HepG2 (cell line): ENCODE measurements around the gene DNAJC9.

ENCODE experiments used
- EZH2 ChIP-seq: conservative IDR thresholded peaks from 2 replicates; pipeline ENCODE4 v1.6.1; 2012; ENCODE audit warnings: mild to moderate bottlenecking, low read depth, low read length, moderate library complexity
- HDAC2 ChIP-seq: sonication (generic); formaldehyde crosslinking; IDR thresholded peaks from 2 replicates; pipeline ENCODE4 v1.4.0; 2020; ENCODE audit warnings: missing genetic modification reagents
- KDM3A ChIP-seq: IDR thresholded peaks from 2 replicates; pipeline ENCODE4 v1.6.1; 2018; ENCODE audit warnings: low read depth, missing compliant biosample characterization
- NFE2L2 ChIP-seq: fragments of 150-350 bp; IDR thresholded peaks from 2 replicates; pipeline ENCODE4 v1.6.1; 2014; ENCODE audit warnings: low read length
- POLR2A ChIP-seq, 2 experiments: IDR thresholded peaks; 2 replicates each; pipeline ENCODE4 v1.6.1; 2011; ENCODE audit warnings: low read depth in 2 of 2, low read length in 2 of 2, mild to moderate bottlenecking in 1 of 2, moderate library complexity in 1 of 2; ENCODE audit not compliant: insufficient read depth in 1 of 2
- ZNF138 ChIP-seq: sonication (generic); formaldehyde crosslinking; IDR thresholded peaks from 2 replicates; pipeline ENCODE4 v1.5.0; 2020; ENCODE audit warnings: mild to moderate bottlenecking, low read depth, missing genetic modification reagents
- ZNF460 ChIP-seq: sonication (generic); formaldehyde crosslinking; IDR thresholded peaks from 2 replicates; pipeline ENCODE4 v1.5.1; 2020; ENCODE audit warnings: missing genetic modification reagents, mild to moderate bottlenecking, borderline replicate concordance
- ZSCAN9 ChIP-seq: IDR thresholded peaks from 2 replicates; pipeline ENCODE4 v1.6.1; 2016; ENCODE audit warnings: borderline replicate concordance
- TF ChIP-seq, protein P1 (sequence below): sonication (generic); formaldehyde crosslinking; IDR thresholded peaks from 2 replicates; pipeline ENCODE4 v1.5.0; 2020; ENCODE audit warnings: mild to moderate bottlenecking, missing genetic modification reagents, moderate library complexity
- TF ChIP-seq, protein P2 (sequence below): sonication (generic); formaldehyde crosslinking; IDR thresholded peaks from 2 replicates; pipeline ENCODE4 v1.8.1; 2023; ENCODE audit warnings: missing genetic modification reagents, inconsistent platforms, borderline replicate concordance
- TF ChIP-seq, protein P3 (sequence below): sonication (generic); formaldehyde crosslinking; IDR thresholded peaks from 2 replicates; pipeline ENCODE4 v1.8.1; 2023; ENCODE audit warnings: missing genetic modification reagents, mild to moderate bottlenecking, borderline replicate concordance

DNA sequence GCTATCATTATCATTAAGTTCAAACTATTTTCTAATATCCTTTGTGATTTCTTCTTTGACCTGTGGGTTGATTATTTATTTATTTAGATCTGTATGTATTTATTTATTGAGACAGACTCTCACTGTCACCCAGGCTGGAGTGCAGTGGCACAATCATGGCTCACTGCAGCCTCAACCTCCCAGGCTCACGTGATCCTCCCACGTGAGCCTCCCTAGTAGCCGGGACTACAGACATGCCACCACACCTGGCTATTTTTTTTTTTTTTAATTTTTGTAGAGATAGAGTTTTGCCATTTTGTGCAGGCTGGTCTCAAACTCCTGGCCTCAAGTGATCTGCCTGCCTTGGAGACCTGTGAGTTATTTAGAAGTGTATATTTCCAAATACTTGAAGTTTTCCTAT, 34.0 kb upstream of the DNAJC9 start:
- TF ChIP-seq ZSCAN9 (CRISPR knock-in tag) (no peak), HDAC2 (no peak), ZNF460 (CRISPR knock-in tag) (no peak), EZH2 (no peak), POLR2A (IDR thresholded peaks at IDR 0.05; ENCODE audit: insufficient read depth in 1 of 2, low read depth in 2 of 2, low read length in 2 of 2) (no peak), ZNF138 (CRISPR knock-in tag) (no peak), NFE2L2 (no peak), KDM3A (CRISPR knock-in tag) (no peak)
- TF ChIP-seq, protein P1, sequence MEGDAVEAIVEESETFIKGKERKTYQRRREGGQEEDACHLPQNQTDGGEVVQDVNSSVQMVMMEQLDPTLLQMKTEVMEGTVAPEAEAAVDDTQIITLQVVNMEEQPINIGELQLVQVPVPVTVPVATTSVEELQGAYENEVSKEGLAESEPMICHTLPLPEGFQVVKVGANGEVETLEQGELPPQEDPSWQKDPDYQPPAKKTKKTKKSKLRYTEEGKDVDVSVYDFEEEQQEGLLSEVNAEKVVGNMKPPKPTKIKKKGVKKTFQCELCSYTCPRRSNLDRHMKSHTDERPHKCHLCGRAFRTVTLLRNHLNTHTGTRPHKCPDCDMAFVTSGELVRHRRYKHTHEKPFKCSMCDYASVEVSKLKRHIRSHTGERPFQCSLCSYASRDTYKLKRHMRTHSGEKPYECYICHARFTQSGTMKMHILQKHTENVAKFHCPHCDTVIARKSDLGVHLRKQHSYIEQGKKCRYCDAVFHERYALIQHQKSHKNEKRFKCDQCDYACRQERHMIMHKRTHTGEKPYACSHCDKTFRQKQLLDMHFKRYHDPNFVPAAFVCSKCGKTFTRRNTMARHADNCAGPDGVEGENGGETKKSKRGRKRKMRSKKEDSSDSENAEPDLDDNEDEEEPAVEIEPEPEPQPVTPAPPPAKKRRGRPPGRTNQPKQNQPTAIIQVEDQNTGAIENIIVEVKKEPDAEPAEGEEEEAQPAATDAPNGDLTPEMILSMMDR (CRISPR knock-in tag): no peak
- TF ChIP-seq, protein P2, sequence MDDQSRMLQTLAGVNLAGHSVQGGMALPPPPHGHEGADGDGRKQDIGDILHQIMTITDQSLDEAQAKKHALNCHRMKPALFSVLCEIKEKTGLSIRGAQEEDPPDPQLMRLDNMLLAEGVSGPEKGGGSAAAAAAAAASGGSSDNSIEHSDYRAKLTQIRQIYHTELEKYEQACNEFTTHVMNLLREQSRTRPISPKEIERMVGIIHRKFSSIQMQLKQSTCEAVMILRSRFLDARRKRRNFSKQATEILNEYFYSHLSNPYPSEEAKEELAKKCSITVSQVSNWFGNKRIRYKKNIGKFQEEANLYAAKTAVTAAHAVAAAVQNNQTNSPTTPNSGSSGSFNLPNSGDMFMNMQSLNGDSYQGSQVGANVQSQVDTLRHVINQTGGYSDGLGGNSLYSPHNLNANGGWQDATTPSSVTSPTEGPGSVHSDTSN (CRISPR knock-in tag): no peak
- TF ChIP-seq, protein P3, sequence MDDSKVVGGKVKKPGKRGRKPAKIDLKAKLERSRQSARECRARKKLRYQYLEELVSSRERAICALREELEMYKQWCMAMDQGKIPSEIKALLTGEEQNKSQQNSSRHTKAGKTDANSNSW (CRISPR knock-in tag): no peak
